ENCODE data around the gene DUSP28.

DUSP28 gene

DNA sequence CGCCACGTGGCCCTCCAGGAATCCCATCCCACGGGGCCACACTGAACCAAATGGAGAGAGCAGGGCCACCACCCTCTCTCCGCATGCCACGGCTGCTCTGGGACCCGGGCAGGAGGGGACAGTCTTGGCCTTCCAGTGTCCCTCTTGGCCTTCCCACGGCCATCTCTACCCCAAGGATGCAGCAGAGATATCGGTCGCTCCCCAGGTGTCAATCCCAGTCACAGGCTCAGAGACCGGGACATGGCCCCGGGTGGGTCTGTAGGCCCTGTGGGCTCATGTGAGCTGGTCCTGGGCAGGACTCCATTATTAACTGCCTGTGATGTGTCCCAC is 41.6 kb downstream of the DUSP28 start:
- no peak for DNase-seq

DNA sequence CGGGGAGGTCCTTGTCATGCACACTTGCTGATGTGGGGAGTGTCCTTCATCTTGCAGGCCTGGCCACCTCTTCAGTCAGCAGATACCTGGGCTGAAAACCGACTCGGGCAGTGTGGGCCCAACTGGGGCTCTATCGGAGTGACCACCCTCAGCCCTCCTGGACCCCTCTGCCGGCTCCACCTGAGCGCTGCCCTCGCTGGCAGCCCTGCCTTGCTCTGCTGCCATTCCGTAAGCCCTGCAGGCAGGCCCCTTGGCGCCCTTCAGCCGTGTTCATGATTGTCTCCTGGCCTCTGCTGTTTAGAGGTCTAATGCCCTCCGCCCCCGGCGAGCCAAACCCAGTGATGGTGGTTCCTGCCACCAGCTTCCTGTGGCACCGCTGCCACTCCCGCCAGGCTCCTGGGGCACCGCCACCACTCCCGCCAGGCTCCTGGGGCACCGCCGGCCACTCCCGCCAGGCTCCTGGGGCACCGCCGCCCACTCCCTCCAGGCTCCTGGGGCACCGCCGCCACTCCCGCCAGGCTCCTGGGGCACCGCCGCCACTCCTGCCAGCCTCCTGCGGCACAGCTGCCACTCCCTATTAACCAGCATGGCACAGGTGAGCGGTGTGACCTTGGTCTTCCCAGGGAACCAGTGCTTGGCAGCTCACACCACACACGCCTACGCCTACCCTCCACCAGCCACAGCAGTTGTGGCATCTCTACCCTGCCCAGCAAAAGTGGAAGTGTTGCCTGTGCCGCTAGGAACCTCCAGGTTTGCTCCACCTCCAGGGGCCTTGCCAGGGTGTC is 42.3 kb downstream of the DUSP28 start:
- DNase-seq = no peak

DNA sequence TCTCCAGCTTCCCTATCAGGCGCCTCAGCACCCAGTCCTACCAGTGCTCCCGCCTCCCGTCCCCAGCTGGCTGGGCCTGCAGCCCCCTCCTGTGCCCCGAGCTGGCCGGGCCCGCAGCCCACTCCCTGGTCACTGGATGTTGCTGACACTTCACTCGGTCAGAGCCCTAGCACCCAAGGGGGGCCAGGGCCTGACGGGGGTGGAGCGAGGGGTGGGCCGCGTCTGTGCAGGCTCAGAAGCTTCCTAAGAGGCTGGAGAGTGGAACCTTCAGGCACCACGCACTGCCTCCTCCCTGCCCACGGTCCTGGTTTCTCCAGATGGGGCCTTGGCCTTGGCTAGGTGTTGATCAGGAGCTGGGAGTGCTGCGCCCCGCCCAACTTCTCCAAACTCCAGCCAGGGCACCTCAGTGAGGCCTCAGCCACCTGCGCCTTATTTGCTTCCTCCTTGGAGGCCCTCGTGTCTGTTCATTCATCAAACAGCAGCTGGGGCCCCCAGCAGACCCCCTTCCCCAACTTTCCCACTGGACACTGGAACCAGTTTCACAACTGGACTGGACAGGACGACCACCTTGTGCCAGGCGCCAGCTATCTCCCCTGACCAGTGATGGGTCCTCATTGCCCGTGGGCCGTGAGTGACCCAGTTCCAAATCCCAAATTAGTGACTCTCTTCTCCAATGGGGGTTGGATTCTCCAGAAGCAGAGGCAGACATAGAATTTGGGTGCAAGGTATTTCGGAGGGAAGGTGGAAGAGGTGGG is 43.1 kb downstream of the DUSP28 start:
- no peak for DNase-seq

DNA sequence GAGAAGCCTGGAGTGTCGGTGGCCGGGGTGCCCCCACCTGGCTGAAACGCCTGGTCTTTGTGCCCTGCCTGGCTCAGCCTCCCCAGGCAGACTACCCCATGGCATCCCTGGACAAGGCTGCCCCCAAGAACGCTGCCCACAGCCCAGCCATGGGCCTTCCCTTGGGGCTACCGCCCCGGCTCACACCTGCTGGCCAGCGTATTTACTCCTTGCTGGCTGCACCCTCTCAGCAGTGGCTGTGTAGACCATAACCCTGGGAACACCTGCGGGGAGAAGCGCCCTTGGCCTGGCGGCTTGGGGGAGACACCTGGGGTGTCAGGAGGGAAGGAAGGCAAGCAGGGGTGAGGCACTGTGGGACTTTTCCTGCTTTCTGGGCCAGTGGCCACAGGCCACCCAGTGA is 43.7 kb downstream of the DUSP28 start:
- DNase-seq = no peak

DNA sequence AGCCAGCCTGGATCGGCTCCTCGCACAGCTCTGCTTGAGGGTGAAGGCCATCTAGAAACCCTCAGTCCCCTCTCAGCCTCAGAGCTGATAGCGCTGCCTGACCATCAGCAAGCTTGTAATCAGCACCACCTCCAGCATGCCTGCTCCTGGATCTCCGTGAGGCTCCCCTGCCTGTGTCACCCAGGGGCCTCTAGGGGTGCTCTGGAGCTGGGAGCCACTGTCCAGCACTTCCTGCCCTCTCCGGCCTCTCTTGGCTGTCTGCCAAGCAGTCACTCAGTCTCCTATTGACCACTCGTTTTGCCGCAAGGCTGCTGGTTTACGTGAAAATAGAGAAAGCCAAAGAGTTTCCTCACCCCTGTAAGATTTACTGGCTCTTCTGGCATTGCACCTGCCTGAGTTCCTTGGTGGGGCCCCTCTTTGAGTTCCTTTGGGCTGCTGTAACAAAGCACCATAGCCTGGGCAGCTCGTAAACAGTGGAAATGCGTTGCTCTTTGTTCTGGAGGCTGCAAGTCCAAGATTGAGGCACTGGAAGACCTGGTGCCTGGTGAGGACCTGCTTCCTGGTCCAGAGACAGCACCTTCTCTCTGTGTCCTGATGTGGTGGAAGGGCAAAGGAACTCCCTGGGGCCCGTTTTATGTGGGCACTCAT is 44.3 kb downstream of the DUSP28 start:
- peak; percentile 38 for DNase-seq

DNA sequence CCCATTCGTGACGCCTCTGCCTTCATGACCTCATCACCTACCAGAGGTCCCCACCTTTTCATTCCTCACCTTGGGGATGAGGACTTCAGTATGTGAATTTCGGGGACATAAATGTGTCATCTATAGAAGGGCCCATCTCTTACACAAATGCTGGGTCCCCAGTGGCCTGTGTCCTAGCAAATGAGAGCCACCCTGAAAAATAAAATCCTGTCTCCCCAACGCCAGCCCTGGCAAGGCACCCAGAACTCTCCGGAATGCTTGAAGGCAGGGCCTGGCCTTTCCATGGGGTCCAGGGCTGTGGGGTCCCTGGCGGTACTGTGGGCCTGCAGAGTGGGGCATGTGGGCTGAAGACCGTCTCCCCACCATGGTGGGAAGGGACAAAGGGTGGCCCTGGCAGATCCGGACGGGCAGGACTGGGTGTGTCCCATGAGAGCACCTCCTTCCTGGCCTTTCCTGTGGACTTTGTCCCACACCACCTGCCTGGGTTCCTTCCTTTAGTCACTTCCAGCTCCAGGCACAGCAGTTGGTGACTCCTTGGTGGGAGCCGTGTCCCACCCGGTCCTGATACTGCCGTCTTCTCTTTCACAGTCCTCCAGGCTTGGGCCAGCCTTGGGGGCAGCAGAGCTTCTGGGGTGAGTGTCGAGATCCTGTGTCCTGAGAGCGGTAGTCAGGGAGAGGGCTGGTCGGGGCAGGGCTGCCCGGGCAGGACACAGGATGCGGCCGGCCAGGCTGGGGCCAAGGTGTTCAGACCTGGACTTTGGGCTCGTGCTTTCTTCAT is 45.0 kb downstream of the DUSP28 start:
- no peak for DNase-seq

DNA sequence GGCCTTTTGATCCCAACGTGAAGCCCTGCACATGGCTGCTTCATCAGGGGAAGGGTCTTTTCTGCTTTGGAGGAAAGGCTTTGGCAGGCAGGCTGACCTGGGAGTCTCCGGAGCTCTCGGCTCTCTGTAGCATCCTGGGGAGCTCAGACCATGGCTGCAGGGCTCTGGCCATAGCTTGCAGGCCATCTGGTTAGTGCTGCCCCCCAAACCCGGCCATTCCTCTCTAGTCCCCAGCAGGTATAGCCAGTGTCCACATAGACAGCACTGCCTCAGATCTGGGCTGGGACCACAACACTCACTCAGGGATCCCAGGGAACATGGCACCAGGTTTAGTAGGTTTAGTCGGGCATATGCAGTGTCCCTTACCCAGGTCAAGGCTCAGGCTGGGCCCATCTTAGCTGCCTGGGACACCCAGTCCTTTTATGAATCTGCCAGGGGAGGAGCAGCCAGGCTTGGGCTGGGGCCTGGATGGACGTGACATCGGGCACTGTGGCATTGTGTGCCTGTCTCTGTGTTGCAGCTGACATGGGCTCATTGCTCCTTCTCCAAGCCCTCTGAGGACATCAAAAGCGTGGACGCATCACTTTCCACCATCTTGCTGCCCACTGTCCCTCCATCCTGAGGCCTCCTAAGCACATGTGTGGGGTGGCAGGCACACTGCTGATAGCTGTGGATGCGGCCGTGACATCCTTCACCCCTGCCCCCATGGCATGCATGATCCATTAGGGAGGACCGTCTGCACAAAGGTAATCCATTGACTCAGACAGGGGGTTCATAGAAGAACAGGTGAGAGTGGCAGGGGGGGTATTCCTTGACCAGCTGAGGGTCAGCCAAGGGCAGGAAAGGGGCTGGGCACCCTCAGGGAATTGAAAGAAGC is 45.9 kb downstream of the DUSP28 start:
- DNase-seq = no peak

DNA sequence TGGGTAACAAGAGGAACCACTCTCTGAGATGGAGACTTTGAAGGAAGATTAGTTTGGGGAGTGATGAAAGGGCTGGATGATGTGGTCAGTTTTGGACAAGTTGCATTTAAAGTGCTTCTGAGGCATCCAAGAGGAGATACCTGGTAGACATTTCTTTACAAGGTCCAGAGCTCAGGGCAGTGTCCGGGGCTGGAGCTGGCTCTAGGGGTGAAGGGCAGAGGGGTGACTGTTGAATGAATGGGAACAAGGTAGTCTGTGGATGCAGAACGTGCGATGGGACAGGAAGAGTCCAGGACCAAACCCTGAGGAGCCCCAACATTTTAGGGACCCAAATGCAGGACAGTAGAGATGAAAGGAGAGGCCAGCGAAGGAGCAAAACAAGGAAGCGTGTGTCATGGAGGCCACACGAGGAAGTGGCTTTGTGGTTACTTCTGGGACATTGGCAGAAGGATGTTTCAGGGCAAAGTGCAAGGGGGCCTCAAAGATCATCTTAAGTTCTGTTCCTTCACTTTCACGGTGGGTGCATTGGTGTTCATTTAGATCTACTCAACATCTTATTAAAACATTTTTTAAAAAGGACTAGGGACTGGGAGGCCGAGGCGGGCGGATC is 51.5 kb downstream of the DUSP28 start:
- no peak for DNase-seq

Measured in hematopoietic multipotent progenitor cell treated with erythropoietin and hydrocortisone succinate and interleukin-3 and kit ligand, for 8 days (in vitro differentiated cells).